A549 treated with ZK216348 at 1 μM for 4 hours (cell line): Measurements from ENCODE around the gene KLHDC2. TPM values are rescaled to one million over a fixed set of nuclear protein-coding genes. Genes with fewer than 3 reads are reported as not detected.

Experiments used
- total RNA-seq: library from RNA; stranded (reverse); fragments of 200-300 nt; extraction: Qiagen RNA extraction; gene quantifications from 5 replicates; pipeline ENCODE4 v1.2.3, GENCODE V29; 2022; ENCODE audit warnings: low read depth

KLHDC2 gene, protein sequence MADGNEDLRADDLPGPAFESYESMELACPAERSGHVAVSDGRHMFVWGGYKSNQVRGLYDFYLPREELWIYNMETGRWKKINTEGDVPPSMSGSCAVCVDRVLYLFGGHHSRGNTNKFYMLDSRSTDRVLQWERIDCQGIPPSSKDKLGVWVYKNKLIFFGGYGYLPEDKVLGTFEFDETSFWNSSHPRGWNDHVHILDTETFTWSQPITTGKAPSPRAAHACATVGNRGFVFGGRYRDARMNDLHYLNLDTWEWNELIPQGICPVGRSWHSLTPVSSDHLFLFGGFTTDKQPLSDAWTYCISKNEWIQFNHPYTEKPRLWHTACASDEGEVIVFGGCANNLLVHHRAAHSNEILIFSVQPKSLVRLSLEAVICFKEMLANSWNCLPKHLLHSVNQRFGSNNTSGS
- total RNA-seq: 24.1 to 41.7 TPM (median 32.7 TPM) in 5 replicates

DNA sequence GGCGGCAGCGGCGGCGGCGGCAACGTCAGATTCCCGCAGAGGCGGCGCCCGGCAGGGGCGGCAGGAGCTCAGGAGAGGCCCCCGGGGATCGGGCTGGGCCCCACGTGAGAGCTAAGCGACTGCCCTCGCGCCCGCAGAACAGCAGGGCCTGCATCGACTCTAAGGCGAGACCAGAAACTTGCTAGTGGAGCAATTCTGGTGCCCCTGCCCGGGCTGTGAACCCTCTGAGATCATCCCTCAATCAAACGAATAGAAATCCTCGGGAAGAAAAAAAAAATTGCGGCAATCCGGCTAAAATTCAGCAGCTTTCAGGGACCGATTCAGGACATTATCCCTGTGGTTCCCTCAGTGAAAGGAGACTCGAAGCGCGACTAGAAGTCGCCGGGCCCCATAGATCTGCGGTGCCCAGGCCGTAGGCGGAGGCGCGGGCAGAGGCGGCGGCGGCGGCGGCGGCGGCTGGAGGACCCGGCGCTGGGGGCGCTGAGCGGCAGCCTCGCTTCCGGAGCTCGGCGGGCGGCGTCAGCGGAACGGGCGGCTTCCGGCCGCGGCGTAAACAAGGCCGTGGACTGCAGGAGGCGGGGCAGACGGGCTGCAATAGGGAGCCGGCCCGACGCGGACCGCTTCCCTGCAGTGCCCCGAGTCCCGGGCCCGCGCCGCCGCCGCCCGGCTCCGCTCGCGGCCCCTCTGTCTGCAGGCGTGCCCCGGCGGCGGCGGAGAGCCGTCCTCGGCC lies at the start of gene KLHDC2:
Gene KLHDC2, plus strand, starts transcription at position 583 of the 730 bp plus-strand sequence. CDS start 316 bp downstream, outside the sequence.

Other genes starting within 250 kb of the KLHDC2 start
- gene RPS29, start 181.8 kb upstream of the KLHDC2 start, total RNA-seq: 3,825 to 4,971 TPM (median 4,174 TPM) in 5 replicates
- gene LRR1, start 169.2 kb upstream of the KLHDC2 start, total RNA-seq: 43.4 to 48.6 TPM (median 44.9 TPM) in 5 replicates
- gene RPL36AL, start 147.5 kb upstream of the KLHDC2 start, total RNA-seq: 408 to 565 TPM (median 419 TPM) in 5 replicates
- 40.9 to 52.9 TPM (median 47.3 TPM) in 5 replicates for gene MGAT2, start 147.4 kb upstream of the KLHDC2 start, total RNA-seq
- 9.4 to 12.6 TPM (median 11.8 TPM) in 5 replicates for gene DNAAF2, start 132.9 kb upstream of the KLHDC2 start, total RNA-seq
- gene POLE2, start 79.9 kb upstream of the KLHDC2 start, total RNA-seq: 8.8 to 15.4 TPM (median 13.7 TPM) in 5 replicates
- gene KLHDC1, start 75.0 kb upstream of the KLHDC2 start, total RNA-seq: 0.15 to 0.36 TPM (median 0.26 TPM) in 5 replicates
- 26.3 to 40.0 TPM (median 33.3 TPM) in 5 replicates for gene NEMF, start 84.6 kb downstream of the KLHDC2 start, total RNA-seq
- gene ARF6, start 124.9 kb downstream of the KLHDC2 start, total RNA-seq: 58.3 to 82.4 TPM (median 76.4 TPM) in 5 replicates